HG02938 (cell line): ENCODE results near the gene SMIM35.

Experiments
- ATAC-seq: cut with Tn5 transposase; IDR thresholded peaks from one replicate; pipeline ENCODE4 v1.9.1; 2021; ENCODE audit warnings: mild to moderate bottlenecking, moderate library complexity; ENCODE audit not compliant: unreplicated experiment

Gene SMIM35

GRCh38 chr11:118007040-118007439 is 79.7 kb downstream of the SMIM35 start:
- no peak for ATAC-seq

- ATAC-seq, result no peak
These were observed 80.6 kb downstream of the SMIM35 start for GRCh38 chr11:118006153-118006534.

GRCh38 chr11:118005224-118006152 is 81.3 kb downstream of the SMIM35 start:
- ATAC-seq, result no peak

- ATAC-seq, result no peak
These were observed 82.1 kb downstream of the SMIM35 start for GRCh38 chr11:118004543-118005223.

GRCh38 chr11:118003456-118003855 is 83.3 kb downstream of the SMIM35 start:
- no peak for ATAC-seq

GRCh38 chr11:118002541-118003423 is 84.0 kb downstream of the SMIM35 start:
- no peak for ATAC-seq

- ATAC-seq, result no peak
These were observed 84.7 kb downstream of the SMIM35 start for GRCh38 chr11:118002010-118002540.

GRCh38 chr11:118001494-118001971 is 85.2 kb downstream of the SMIM35 start:
- ATAC-seq, result no peak

- no peak for ATAC-seq
These were observed 85.9 kb downstream of the SMIM35 start for GRCh38 chr11:118000850-118001228.

GRCh38 chr11:118000067-118000849 is 86.5 kb downstream of the SMIM35 start:
- no peak for ATAC-seq

- no peak for ATAC-seq
These were observed 87.3 kb downstream of the SMIM35 start for GRCh38 chr11:117999354-117999993.

- no peak for ATAC-seq
These were observed 88.0 kb downstream of the SMIM35 start for GRCh38 chr11:117998664-117999353.

GRCh38 chr11:117997823-117998579 is 88.8 kb downstream of the SMIM35 start:
- peak; percentile 81 for ATAC-seq

GRCh38 chr11:117997406-117997805 is 89.4 kb downstream of the SMIM35 start:
- ATAC-seq, result no peak

GRCh38 chr11:117996058-117996457 is 90.7 kb downstream of the SMIM35 start:
- no peak for ATAC-seq

GRCh38 chr11:117995472-117995871 is 91.3 kb downstream of the SMIM35 start:
- ATAC-seq, result no peak

- no peak for ATAC-seq
These were observed 92.6 kb downstream of the SMIM35 start for GRCh38 chr11:117993988-117994745.
